OCI-LY1 (cell line): ENCODE results near the gene ENTPD8.

Experiments used
- H2AFZ ChIP-seq: fragments of 200-600 bp; sonication (generic), shearing (Covaris generic); 2 replicates; pipeline ENCODE4 v1.6.0; 2014; ENCODE audit warnings: antibody characterized with exemption, mild to moderate bottlenecking, low read length
- H3F3A ChIP-seq: fragments of 200-600 bp; sonication (generic), shearing (Covaris generic); 2 replicates; pipeline ENCODE4 v1.6.0; 2014; ENCODE audit warnings: mild to moderate bottlenecking, antibody characterized with exemption, low read length, moderate library complexity; ENCODE audit not compliant: insufficient read depth
- H3K27ac ChIP-seq: fragments of 200-600 bp; sonication (generic); 2 replicates; pipeline ENCODE4 v1.5.1; 2014; ENCODE audit warnings: low read length, mixed run types, mild to moderate bottlenecking, low read depth; ENCODE audit not compliant: poor library complexity, severe bottlenecking
- H3K27me3 ChIP-seq: fragments of 200-600 bp; sonication (generic); 2 replicates; pipeline ENCODE4 v1.6.0; 2014; ENCODE audit warnings: antibody characterized with exemption, mild to moderate bottlenecking, low read length, moderate library complexity; ENCODE audit not compliant: insufficient read depth
- H3K36me3 ChIP-seq: fragments of 200-600 bp; sonication (generic); 2 replicates; pipeline ENCODE4 v1.6.1; 2014; ENCODE audit warnings: mild to moderate bottlenecking, antibody characterized with exemption, low read length, moderate library complexity, mixed read lengths; ENCODE audit not compliant: insufficient read depth
- H3K4me1 ChIP-seq: fragments of 200-600 bp; sonication (generic); 2 replicates; pipeline ENCODE4 v1.5.1; 2014; ENCODE audit warnings: mild to moderate bottlenecking, low read length, moderate library complexity; ENCODE audit not compliant: insufficient read depth, severe bottlenecking
- H3K4me2 ChIP-seq: fragments of 200-600 bp; sonication (generic), shearing (Covaris generic); 2 replicates; pipeline ENCODE4 v1.6.1; 2014; ENCODE audit warnings: low read length
- H3K4me3 ChIP-seq: fragments of 200-600 bp; sonication (generic); 2 replicates; pipeline ENCODE4 v1.5.1; 2014; ENCODE audit warnings: low read length, low read depth, mild to moderate bottlenecking, mixed read lengths; ENCODE audit not compliant: poor library complexity, severe bottlenecking
- H3K79me2 ChIP-seq: fragments of 200-600 bp; shearing (Covaris generic); 2 replicates; pipeline ENCODE4 v1.6.1; 2016; ENCODE audit warnings: mixed run types, low read length, mixed read lengths; ENCODE audit not compliant: insufficient read depth
- H3K9ac ChIP-seq: fragments of 200-600 bp; sonication (generic), shearing (Covaris generic); 2 replicates; pipeline ENCODE4 v1.6.1; 2014; ENCODE audit warnings: mild to moderate bottlenecking, low read length, mixed read lengths
- H3K9me2 ChIP-seq: fragments of 200-600 bp; sonication (generic), shearing (Covaris generic); 2 replicates; pipeline ENCODE4 v1.6.1; 2014; ENCODE audit warnings: low read depth, mild to moderate bottlenecking, low read length, mixed read lengths
- H3K9me3 ChIP-seq: fragments of 200-600 bp; shearing (Covaris generic); 2 replicates; pipeline ENCODE4 v1.6.1; 2014; ENCODE audit warnings: low read length, mixed read lengths
- H4K20me1 ChIP-seq: fragments of 200-600 bp; sonication (generic), shearing (Covaris generic); 2 replicates; pipeline ENCODE4 v1.6.0; 2016; ENCODE audit warnings: mild to moderate bottlenecking, low read length; ENCODE audit not compliant: insufficient read depth
- EZH2 ChIP-seq: fragments of 200-600 bp; sonication (generic), shearing (Covaris generic); IDR thresholded peaks from 2 replicates; pipeline ENCODE4 v1.8.0; 2017; ENCODE audit warnings: borderline replicate concordance, mixed run types, mild to moderate bottlenecking, antibody characterized with exemption, low read length, moderate library complexity, mixed read lengths
- TF ChIP-seq, protein P1 (sequence below): fragments of 200-600 bp; sonication (generic), shearing (Covaris generic); IDR thresholded peaks from 2 replicates; pipeline ENCODE4 v1.5.1; 2017; ENCODE audit warnings: mild to moderate bottlenecking, antibody characterized with exemption, low read length, moderate library complexity, mixed read lengths

The ENTPD8 gene

DNA sequence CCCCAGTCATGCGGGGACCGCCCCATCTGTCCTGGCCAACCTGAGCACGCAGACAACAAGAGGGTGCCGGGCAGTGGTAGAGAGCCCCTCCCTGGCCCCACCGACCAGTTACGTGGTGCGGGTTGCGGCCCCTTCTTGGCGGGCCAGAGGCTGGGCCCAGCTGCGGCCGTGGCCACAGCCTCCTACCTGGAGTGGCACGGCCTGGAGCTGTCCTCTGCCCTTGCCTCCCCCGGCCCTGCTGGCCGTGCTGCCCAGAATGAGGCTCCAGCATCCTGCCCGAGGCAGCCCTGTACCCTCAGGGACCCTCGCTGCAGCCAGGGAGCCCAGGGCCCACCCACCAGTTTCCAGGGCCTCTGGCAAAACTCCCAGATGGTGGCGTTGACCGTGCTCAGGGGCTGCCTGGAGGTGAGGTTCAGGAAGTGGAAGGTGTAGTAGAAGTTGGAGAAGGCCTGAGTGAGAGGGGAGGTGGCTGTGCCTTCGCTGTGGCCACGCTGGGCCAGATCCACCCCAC lies 5.7 kb downstream of the ENTPD8 start:
- Histone ChIP-seq H3K79me2 (no peaks in the 10 kb centered on the region), H3F3A (no peaks in the 10 kb centered on the region), H4K20me1 (no peaks in the 10 kb centered on the region), H3K36me3 (no peaks in the 10 kb centered on the region), H3K9me2 (no peaks in the 10 kb centered on the region), H3K9ac (no peak overlapping the region), H3K27ac (no peak overlapping the region), H3K4me3 (no peak overlapping the region), H2AFZ (no peak overlapping the region), H3K9me3 (no peaks in the 10 kb centered on the region), H3K4me2 (no peak overlapping the region), H3K27me3 (peaks cover 16% of the 10 kb centered on the region; the same call in 1 of the 2 replicates), H3K4me1 (peaks cover 2% of the 10 kb centered on the region)
- no peak for TF ChIP-seq EZH2

DNA sequence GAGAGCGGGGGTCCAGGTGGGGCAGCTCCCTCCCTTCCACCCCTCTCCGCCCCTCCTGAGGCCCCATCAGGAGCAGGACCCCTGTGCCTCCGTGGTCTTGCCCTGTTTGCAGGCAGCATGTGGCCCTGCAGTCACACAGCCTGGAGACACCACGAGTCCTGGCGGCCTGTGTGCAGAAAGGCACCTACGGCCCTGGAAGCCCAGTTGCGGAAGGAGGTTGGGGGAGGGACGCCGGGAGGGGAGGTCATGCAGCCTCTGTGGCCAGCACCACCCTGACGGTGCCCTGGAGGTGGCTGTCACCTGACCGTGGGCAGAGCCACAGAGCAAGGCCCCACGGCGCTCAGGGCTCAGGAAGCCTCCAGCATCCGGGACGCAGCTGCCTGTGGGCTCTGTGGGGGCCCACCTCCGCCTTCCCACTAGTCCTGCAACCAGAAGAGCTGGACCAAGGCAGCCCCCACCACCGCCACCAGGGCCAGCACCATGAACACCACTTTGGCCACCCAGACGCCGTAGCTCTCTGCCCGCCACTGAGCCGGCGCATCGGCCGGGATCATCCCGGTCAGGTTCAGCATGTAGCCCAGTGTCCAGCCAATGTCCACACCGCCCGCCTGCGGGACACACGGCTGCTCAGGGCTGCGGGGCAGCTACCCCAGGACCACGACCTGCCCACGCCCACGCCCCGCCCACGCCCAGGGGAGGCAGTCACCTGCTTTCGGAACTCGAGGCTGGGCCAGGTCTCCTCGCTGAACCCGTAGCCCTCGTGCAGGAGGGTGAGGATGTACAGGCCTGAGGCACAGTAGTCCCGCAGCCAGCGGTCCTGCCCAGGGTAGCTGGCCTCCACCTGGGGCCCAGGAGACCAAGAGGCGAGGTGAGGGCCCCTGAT lies 6.4 kb downstream of the ENTPD8 start:
- Histone ChIP-seq H3K9me3 (no peaks in the 10 kb centered on the region), H3K9ac (no peak overlapping the region), H4K20me1 (no peaks in the 10 kb centered on the region), H3K4me3 (no peak overlapping the region), H2AFZ (no peak overlapping the region), H3K4me2 (no peak overlapping the region), H3K36me3 (no peaks in the 10 kb centered on the region), H3K79me2 (no peaks in the 10 kb centered on the region), H3F3A (no peaks in the 10 kb centered on the region), H3K27me3 (peaks cover 16% of the 10 kb centered on the region; the same call in 1 of the 2 replicates), H3K27ac (no peak overlapping the region), H3K4me1 (peaks cover 9% of the 10 kb centered on the region), H3K9me2 (no peaks in the 10 kb centered on the region)
- TF ChIP-seq EZH2: no peak
- TF ChIP-seq, protein P1, sequence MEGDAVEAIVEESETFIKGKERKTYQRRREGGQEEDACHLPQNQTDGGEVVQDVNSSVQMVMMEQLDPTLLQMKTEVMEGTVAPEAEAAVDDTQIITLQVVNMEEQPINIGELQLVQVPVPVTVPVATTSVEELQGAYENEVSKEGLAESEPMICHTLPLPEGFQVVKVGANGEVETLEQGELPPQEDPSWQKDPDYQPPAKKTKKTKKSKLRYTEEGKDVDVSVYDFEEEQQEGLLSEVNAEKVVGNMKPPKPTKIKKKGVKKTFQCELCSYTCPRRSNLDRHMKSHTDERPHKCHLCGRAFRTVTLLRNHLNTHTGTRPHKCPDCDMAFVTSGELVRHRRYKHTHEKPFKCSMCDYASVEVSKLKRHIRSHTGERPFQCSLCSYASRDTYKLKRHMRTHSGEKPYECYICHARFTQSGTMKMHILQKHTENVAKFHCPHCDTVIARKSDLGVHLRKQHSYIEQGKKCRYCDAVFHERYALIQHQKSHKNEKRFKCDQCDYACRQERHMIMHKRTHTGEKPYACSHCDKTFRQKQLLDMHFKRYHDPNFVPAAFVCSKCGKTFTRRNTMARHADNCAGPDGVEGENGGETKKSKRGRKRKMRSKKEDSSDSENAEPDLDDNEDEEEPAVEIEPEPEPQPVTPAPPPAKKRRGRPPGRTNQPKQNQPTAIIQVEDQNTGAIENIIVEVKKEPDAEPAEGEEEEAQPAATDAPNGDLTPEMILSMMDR: no peak

DNA sequence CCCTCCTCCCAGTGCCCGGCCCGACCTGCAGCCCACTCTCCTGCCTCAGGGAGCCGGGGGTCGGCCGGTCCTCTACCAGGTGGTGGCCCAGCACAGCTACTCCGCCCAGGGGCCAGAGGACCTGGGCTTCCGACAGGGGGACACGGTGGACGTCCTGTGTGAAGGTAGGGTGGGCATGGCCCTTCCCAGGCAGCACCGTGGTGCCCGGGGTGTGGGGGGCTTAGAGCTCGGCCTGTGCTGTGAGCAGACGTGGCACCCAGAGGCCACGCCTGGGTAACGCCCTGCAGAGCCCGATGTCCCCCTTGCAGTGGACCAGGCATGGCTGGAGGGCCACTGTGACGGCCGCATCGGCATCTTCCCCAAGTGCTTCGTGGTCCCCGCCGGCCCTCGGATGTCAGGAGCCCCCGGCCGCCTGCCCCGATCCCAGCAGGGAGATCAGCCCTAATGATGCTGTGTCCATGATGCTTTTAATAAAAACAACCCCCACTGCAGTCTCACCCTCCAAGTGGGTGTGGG lies 7.2 kb downstream of the ENTPD8 start:
- Histone ChIP-seq H3K4me3 (no peak overlapping the region), H3K79me2 (no peaks in the 10 kb centered on the region), H3K27ac (no peak overlapping the region), H3K4me1 (peaks cover 16% of the 10 kb centered on the region), H2AFZ (no peak overlapping the region), H3K4me2 (no peak overlapping the region), H4K20me1 (no peaks in the 10 kb centered on the region), H3K36me3 (no peaks in the 10 kb centered on the region), H3K27me3 (peaks cover 24% of the 10 kb centered on the region; the same call in 1 of the 2 replicates), H3K9me2 (no peaks in the 10 kb centered on the region), H3K9me3 (no peaks in the 10 kb centered on the region), H3K9ac (no peak overlapping the region), H3F3A (no peaks in the 10 kb centered on the region)
- TF ChIP-seq EZH2: no peak
- TF ChIP-seq, protein P1: no peak
